NK-92 (cell line): ENCODE data around the gene KCNJ6.

Experiments used
- DNase-seq: peaks from one replicate; lab custom pipeline; 2025; ENCODE audit not compliant: unreplicated experiment; lab: John Stamatoyannopoulos, UW

The KCNJ6 gene

GRCh38 chr21:37907076-37907475 lies 9.2 kb downstream of the KCNJ6 start:
- DNase-seq: no peak

GRCh38 chr21:37905291-37905690 lies 11.0 kb downstream of the KCNJ6 start:
- DNase-seq: no peak

DNA sequence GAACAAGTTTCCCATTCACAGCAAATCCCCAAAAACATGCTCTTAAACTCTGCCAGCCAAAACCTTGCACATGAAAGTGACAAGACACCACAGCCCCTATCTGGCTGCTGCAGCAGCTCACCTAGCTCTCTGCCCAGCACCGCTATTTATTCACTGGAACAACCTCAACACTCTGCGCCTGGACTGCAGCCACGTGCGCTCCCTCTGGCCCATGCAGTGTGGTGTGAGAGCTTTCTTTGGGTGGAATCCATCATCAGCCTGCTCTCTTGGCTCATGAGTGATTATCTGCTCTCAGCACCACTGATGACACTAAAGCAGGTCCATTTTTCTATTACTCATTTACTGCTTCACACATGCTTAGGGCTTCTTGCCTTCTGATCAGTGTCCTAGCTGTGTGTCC lies 11.4 kb downstream of the KCNJ6 start:
- DNase-seq: no peak

GRCh38 chr21:37903396-37903795 lies 12.9 kb downstream of the KCNJ6 start:
- no peak for DNase-seq

- DNase-seq: no peak
Observed at GRCh38 chr21:37899146-37899545, 17.1 kb downstream of the KCNJ6 start.

GRCh38 chr21:37896788-37897187 lies 19.5 kb downstream of the KCNJ6 start:
- DNase-seq: no peak

- DNase-seq: no peak
Observed at GRCh38 chr21:37891972-37892371, 24.3 kb downstream of the KCNJ6 start.

DNA sequence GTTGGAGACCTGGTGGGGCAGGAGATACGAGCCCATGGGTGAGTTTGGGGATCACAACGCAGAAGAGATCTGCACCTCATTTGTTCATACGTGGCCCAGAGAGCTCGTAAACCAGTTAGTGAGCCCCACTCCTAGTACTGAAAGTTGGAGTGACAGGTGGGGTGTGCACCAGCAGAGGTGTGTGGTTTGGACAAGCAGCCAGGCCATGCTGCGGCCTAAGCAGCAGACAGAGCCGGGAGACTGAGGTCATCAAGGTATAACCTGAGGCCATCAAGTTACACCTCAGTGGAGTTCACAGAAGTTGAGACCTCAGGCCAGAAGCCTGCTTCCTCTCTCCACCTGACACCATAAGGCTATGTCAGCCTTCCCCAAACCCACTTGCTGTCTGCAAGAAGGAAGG lies 27.6 kb downstream of the KCNJ6 start:
- DNase-seq: no peak

- DNase-seq: no peak
Observed at GRCh38 chr21:37886726-37887299, 29.4 kb downstream of the KCNJ6 start.

GRCh38 chr21:37886120-37886519 lies 30.1 kb downstream of the KCNJ6 start:
- no peak for DNase-seq

DNA sequence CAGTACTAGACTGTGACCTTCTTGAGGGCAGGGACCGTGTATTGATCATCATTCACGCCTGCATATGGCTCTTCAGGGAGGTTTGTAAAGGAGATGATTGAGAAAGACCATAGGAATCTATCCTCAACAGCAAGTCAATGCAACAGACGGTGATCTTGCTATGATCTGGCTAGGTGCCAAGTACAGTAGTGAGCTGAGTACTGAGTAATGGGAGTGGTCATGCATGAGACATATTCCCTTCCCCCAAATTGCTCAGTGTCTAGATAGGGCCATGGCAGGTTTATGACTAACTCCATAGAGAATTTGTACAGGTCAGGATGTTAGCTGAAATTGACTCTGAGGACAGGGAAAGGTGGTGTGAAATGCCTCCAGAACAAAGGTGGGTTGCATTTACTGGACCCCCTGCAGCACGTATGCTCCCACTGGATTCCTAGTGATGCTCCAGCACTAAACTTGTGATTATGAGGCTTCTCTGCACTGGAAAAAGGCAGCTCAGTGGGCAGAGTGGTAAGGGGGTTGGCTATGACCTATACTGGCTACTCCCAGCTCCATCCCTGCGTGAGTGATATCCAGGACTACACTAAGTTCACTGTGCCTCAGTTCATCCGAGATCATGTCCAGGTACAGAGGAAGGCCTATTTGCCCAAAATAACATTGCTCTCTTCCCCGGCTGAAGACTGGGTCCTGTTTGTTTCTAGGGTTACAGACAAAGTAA lies 37.2 kb downstream of the KCNJ6 start:
- DNase-seq: no peak

DNA sequence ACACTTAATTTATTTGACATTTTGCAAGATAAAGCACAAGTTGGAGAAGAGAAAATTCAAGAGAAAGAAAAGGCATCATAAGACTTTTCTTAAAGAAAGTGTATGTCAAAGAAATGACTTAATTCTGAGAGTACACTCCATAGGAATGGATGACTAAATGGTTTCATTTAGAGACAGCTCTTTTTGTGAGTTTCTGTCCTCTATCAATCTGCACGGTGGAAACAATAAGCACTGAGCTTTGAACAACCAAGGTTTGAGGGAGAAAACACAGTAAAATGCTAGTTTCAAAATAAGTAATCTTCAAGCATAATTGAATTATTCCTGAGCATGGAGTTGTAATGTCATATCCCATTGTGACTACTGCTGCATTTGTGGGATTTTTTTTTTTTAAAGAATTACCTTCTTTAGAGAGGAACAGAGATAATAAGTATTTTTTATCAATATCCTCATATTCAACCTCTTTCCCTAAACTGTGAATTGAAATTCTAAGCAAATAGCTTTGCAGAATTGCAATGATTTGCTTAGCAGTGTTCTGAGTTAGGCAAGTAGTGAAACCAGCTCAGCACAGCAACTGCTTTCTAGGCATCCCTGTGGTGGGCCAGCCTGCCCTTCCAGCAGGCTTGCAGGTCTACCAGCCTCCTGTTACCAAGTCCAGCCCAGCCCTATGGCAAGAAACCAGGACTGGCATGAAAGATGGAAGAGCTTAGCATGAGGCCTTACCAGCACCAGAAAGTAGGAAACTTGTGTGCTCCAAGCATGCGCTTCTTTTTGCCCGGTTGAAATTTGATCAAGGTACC lies 38.2 kb downstream of the KCNJ6 start:
- no peak for DNase-seq

- DNase-seq: no peak
Observed at GRCh38 chr21:37877171-37877570, 39.1 kb downstream of the KCNJ6 start.

- DNase-seq: no peak
Observed at GRCh38 chr21:37876561-37876960, 39.7 kb downstream of the KCNJ6 start.

- no peak for DNase-seq
Observed at GRCh38 chr21:37874904-37875780, 41.1 kb downstream of the KCNJ6 start.

- DNase-seq: no peak
Observed at GRCh38 chr21:37874481-37874880, 41.8 kb downstream of the KCNJ6 start.

DNA sequence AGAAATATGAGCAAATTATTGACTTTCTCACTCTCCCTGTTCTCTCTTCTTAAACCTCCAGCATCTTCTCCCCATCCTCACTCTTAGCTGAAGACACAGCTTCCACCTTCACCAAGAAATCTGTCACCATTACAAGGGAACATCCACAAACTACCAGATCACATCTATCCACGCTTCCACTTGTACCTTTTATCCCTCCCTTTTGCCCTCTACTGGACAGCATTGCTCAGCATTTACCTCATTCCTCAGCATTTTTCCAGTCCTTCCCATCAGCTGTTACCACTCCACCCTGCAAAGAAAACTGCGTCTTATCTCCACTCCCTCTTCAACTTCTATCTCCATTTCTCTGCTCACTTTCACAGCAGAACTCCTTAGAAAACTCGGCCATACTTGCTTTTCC lies 42.6 kb downstream of the KCNJ6 start:
- DNase-seq: no peak

- DNase-seq: no peak
Observed at GRCh38 chr21:37871121-37871862, 45.0 kb downstream of the KCNJ6 start.

DNA sequence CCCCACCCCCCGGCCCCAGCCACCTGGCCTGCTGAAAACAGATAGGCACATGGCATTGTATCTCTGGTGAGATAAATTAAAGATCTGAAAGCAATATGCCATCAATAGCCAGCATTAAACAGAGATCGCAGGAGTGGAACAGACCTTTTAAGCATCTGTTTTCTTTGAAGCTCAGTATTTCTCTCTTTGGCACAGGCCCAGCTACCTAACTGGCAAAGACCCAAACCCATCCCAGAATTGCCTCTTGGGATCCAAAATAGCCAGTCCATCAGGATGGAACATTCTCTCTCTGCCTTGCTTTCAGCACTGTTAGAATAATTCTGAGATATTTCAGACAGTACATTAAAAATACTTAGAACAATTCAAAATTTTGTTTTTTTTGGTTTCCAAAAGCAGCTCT lies 46.0 kb downstream of the KCNJ6 start:
- DNase-seq: no peak

DNA sequence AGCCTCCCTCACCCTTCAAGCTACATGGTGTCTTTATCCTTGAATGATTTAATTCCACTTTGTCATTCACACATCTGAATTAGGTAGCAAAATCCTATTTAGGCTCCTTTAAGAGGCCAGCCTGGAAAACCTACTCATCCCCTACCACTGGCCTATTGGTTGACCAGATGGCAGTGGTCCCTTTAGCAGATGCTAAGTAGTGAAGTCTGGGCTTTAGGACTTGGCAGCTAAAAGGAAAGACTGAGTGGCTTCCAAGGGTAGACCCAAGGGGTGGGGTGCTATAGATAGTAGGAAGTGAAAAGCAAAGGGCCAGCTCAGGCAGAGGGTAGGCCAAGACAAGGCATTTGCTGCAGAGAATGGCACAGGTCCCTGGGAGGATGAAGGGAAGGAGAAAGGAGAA lies 46.6 kb downstream of the KCNJ6 start:
- DNase-seq: no peak
